IPS DF 4.7 (cell line): ENCODE results near the gene FAM47E.

Source experiments
- DNase-seq: peaks from one replicate; pipeline ENCODE4 v3.0.0-alpha.2; 2013; ENCODE audit warnings: low spot score; ENCODE audit errors: extremely low read depth

Gene FAM47E

GRCh38 chr4:76251441-76252270 is at the start of gene FAM47E:
Gene FAM47E (plus strand): TSS chr4:76251721. CDS start chr4:76251747, 26 bp downstream.
- DNase-seq, result no peak

GRCh38 chr4:76203541-76203940 is 48.0 kb upstream of the FAM47E start:
- DNase-seq, result no peak

- no peak for DNase-seq
These were observed 46.6 kb upstream of the FAM47E start for GRCh38 chr4:76204936-76205335.

- DNase-seq, result no peak
These were observed 46.0 kb upstream of the FAM47E start for GRCh38 chr4:76205476-76205875.

GRCh38 chr4:76206222-76206942 is 45.1 kb upstream of the FAM47E start:
- DNase-seq, result no peak

- no peak for DNase-seq
These were observed 44.0 kb upstream of the FAM47E start for GRCh38 chr4:76207549-76207948.

GRCh38 chr4:76208005-76208765 is 43.3 kb upstream of the FAM47E start:
- DNase-seq, result no peak

GRCh38 chr4:76209881-76210280 is 41.6 kb upstream of the FAM47E start:
- no peak for DNase-seq

- no peak for DNase-seq
These were observed 41.1 kb upstream of the FAM47E start for GRCh38 chr4:76210452-76210851.

- no peak for DNase-seq
These were observed 39.5 kb upstream of the FAM47E start for GRCh38 chr4:76211769-76212708.

- DNase-seq, result no peak
These were observed 38.6 kb upstream of the FAM47E start for GRCh38 chr4:76212851-76213414.

GRCh38 chr4:76213415-76214176 is 37.9 kb upstream of the FAM47E start, which contains the start of gene SCARB2:
Gene SCARB2 (minus strand): TSS chr4:76213824. CDS start chr4:76213543, 281 bp downstream.
- DNase-seq, result no peak

- DNase-seq, result no peak
These were observed 37.3 kb upstream of the FAM47E start for GRCh38 chr4:76214177-76214675.

- no peak for DNase-seq
These were observed 36.4 kb upstream of the FAM47E start for GRCh38 chr4:76215077-76215476.

GRCh38 chr4:76216524-76216923 is 35.0 kb upstream of the FAM47E start:
- no peak for DNase-seq

- DNase-seq, result no peak
These were observed 34.3 kb upstream of the FAM47E start for GRCh38 chr4:76216975-76217814.

- DNase-seq, result no peak
These were observed 32.0 kb upstream of the FAM47E start for GRCh38 chr4:76219299-76220055.

- no peak for DNase-seq
These were observed 27.4 kb upstream of the FAM47E start for GRCh38 chr4:76224171-76224570.
